ENCODE results near the gene RRP7A.
"Not testable (repeated sequence)": the region's sequence is repeated elsewhere in the genome, so short reads cannot be mapped to it uniquely, and the experiment has no call there.

The RRP7A gene

GRCh38 chr22:42489000-42489399 is 30.6 kb downstream of the RRP7A start:
- no peak overlapping the region for H3K4me3 ChIP-seq (ENCODE audit: low read length)
- TF ChIP-seq ZNF274 (IDR thresholded peaks at IDR 0.05; ENCODE audit: low read depth, low read length): no peak

- no peak for TF ChIP-seq ZNF274 (IDR thresholded peaks at IDR 0.05; ENCODE audit: low read depth, low read length)
Observed at GRCh38 chr22:42484506-42484905, 35.1 kb downstream of the RRP7A start.

GRCh38 chr22:42483610-42484223 is 35.9 kb downstream of the RRP7A start:
- not testable (repeated sequence) for H3K4me3 ChIP-seq (ENCODE audit: low read length)

More at GRCh38 chr22:42484506-42484905, 35.1 kb downstream of the RRP7A start:
- H3K4me3 ChIP-seq (ENCODE audit: low read length): no peak overlapping the region

GRCh38 chr22:42475122-42475521 is 44.5 kb downstream of the RRP7A start:
- H3K4me3 ChIP-seq (ENCODE audit: low read length): no peak overlapping the region
- no peak for TF ChIP-seq ZNF274 (IDR thresholded peaks at IDR 0.05; ENCODE audit: low read depth, low read length)

GRCh38 chr22:42473484-42474193 is 46.0 kb downstream of the RRP7A start:
- H3K4me3 ChIP-seq (ENCODE audit: low read length): no peak overlapping the region
- TF ChIP-seq ZNF274 (IDR thresholded peaks at IDR 0.05; ENCODE audit: low read depth, low read length): no peak

GRCh38 chr22:42472671-42473070 is 46.9 kb downstream of the RRP7A start:
- H3K4me3 ChIP-seq (ENCODE audit: low read length): no peak overlapping the region
- TF ChIP-seq ZNF274 (IDR thresholded peaks at IDR 0.05; ENCODE audit: low read depth, low read length): no peak

GRCh38 chr22:42471441-42471840 is 48.2 kb downstream of the RRP7A start:
- TF ChIP-seq ZNF274 (IDR thresholded peaks at IDR 0.05; ENCODE audit: low read depth, low read length): no peak
- no peak overlapping the region for H3K4me3 ChIP-seq (ENCODE audit: low read length)

GRCh38 chr22:42470366-42471082 is 49.1 kb downstream of the RRP7A start:
- TF ChIP-seq ZNF274 (IDR thresholded peaks at IDR 0.05; ENCODE audit: low read depth, low read length): no peak
- no peak overlapping the region for H3K4me3 ChIP-seq (ENCODE audit: low read length)

- no peak for TF ChIP-seq ZNF274 (IDR thresholded peaks at IDR 0.05; ENCODE audit: low read depth, low read length)
Observed at GRCh38 chr22:42468841-42469240, 50.8 kb downstream of the RRP7A start.

GRCh38 chr22:42462016-42462415 is 57.6 kb downstream of the RRP7A start:
- no peak for TF ChIP-seq ZNF274 (IDR thresholded peaks at IDR 0.05; ENCODE audit: low read depth, low read length)

More at GRCh38 chr22:42468841-42469240, 50.8 kb downstream of the RRP7A start:
- H3K4me3 ChIP-seq (ENCODE audit: low read length): no peak overlapping the region

GRCh38 chr22:42461511-42461910 is 58.1 kb downstream of the RRP7A start:
- TF ChIP-seq ZNF274 (IDR thresholded peaks at IDR 0.05; ENCODE audit: low read depth, low read length): no peak
- H3K4me3 ChIP-seq (ENCODE audit: low read length): no peak overlapping the region

More at GRCh38 chr22:42462016-42462415, 57.6 kb downstream of the RRP7A start:
- no peak overlapping the region for H3K4me3 ChIP-seq (ENCODE audit: low read length)

Measured in GM08714 (cell line).